CD14-positive monocyte (primary cell): ENCODE data around the gene ST7. TPM values are rescaled to one million over a fixed set of nuclear protein-coding genes. Genes with fewer than 3 reads are reported as not detected.
"Not testable (repeated sequence)": the region's sequence is repeated elsewhere in the genome, so short reads cannot be mapped to it uniquely, and the experiment has no call there.

Source experiments
- DNase-seq, 3 donors: peaks; one replicate each; pipeline ENCODE4 v3.0.0-alpha.2; 2011 to 2022
- H2AFZ ChIP-seq: 2 replicates; pipeline ENCODE4 v1.6.0; 2012; ENCODE audit warnings: mild to moderate bottlenecking, low read depth, low read length, inconsistent platforms; ENCODE audit not compliant: insufficient read depth, poor library complexity, severe bottlenecking
- H3K27ac ChIP-seq, 2 donors: 1 replicate in 1 of 2; 2 replicates in 1 of 2; pipeline ENCODE4 v1.5.1; 2012 to 2013; ENCODE audit warnings: low read length in 2 of 2, control low read depth in 1 of 2, inconsistent platforms in 1 of 2, low read depth in 1 of 2, mild to moderate bottlenecking in 1 of 2
- H3K27me3 ChIP-seq, 2 donors: one replicate each; pipeline versions ENCODE4 v1.6.0 to v1.6.1; 2011 to 2013; ENCODE audit warnings: low read length in 2 of 2; ENCODE audit not compliant: control insufficient read depth in 2 of 2, insufficient read depth in 2 of 2
- H3K36me3 ChIP-seq, 2 donors: replicated peaks in 1 of 2; 1 replicate in 1 of 2; 2 replicates in 1 of 2; pipeline versions ENCODE4 v1.5.1 to v1.6.1; 2012 to 2013; ENCODE audit warnings: low read length in 2 of 2, control low read depth in 1 of 2, inconsistent platforms in 1 of 2, mild to moderate bottlenecking in 1 of 2; ENCODE audit not compliant: insufficient read depth in 2 of 2, control insufficient read depth in 1 of 2
- H3K4me1 ChIP-seq, 2 donors: 1 replicate in 1 of 2; 2 replicates in 1 of 2; pipeline versions ENCODE4 v1.5.1 to v1.6.1; 2012 to 2013; ENCODE audit warnings: low read length in 2 of 2, control low read depth in 1 of 2, inconsistent platforms in 1 of 2, mild to moderate bottlenecking in 1 of 2, moderate library complexity in 1 of 2; ENCODE audit not compliant: insufficient read depth in 2 of 2, control insufficient read depth in 1 of 2
- H3K4me2 ChIP-seq: replicated peaks from 2 replicates; pipeline ENCODE3; 2012; ENCODE audit warnings: low read length, moderate library complexity, mild to moderate bottlenecking; ENCODE audit not compliant: poor library complexity, severe bottlenecking; ENCODE audit errors: extremely low read depth
- H3K4me3 ChIP-seq, 3 experiments: fragments of 200-600 bp in 1 of 3; sonication (generic) in 1 of 3; replicated peaks in 1 of 3; 1 replicate in 2 of 3; 2 replicates in 1 of 3; pipeline ENCODE4 v1.5.1; 2011 to 2013; ENCODE audit warnings: low read length in 3 of 3, mild to moderate bottlenecking in 3 of 3, control low read depth in 2 of 3, low read depth in 2 of 3, inconsistent platforms in 1 of 3, moderate library complexity in 1 of 3
- H3K79me2 ChIP-seq: 2 replicates; pipeline ENCODE4 v1.6.0; 2012; ENCODE audit warnings: mild to moderate bottlenecking, control low read depth, inconsistent platforms, low read length, moderate library complexity; ENCODE audit not compliant: insufficient read depth
- H3K9ac ChIP-seq: 2 replicates; pipeline ENCODE4 v1.6.0; 2017; ENCODE audit warnings: low read length, mild to moderate bottlenecking; ENCODE audit not compliant: insufficient read depth, poor library complexity, severe bottlenecking
- H3K9me3 ChIP-seq, 2 donors: replicated peaks in 1 of 2; 1 replicate in 1 of 2; 2 replicates in 1 of 2; pipeline versions ENCODE4 v1.5.1 to v1.6.1; 2012 to 2013; ENCODE audit warnings: low read length in 2 of 2, control low read depth in 1 of 2; ENCODE audit not compliant: control insufficient read depth in 1 of 2, insufficient read depth in 1 of 2
- H4K20me1 ChIP-seq: 2 replicates; pipeline ENCODE4 v1.6.0; 2012; ENCODE audit warnings: mild to moderate bottlenecking, low read length, control low read depth, moderate library complexity; ENCODE audit not compliant: insufficient read depth
- H3K27ac Mint-ChIP-seq, 7 donors: one replicate each; pipeline ENCODE4 v1.8.0; 2020; ENCODE audit warnings: mild to moderate bottlenecking in 7 of 7, mixed read lengths in 7 of 7, moderate library complexity in 6 of 7, inconsistent platforms in 2 of 7
- H3K27me3 Mint-ChIP-seq, 3 donors: one replicate each; pipeline ENCODE4 v1.8.0; 2021 to 2022; ENCODE audit warnings: low read depth in 3 of 3, mild to moderate bottlenecking in 3 of 3, mixed read lengths in 3 of 3, moderate library complexity in 3 of 3, inconsistent platforms in 1 of 3
- H3K36me3 Mint-ChIP-seq, 2 donors: one replicate each; pipeline ENCODE4 v1.8.0; 2020; ENCODE audit warnings: mixed read lengths in 2 of 2, inconsistent platforms in 1 of 2, mild to moderate bottlenecking in 1 of 2
- H3K4me1 Mint-ChIP-seq: one replicate; pipeline ENCODE4 v1.8.0; 2020; ENCODE audit warnings: mild to moderate bottlenecking, mixed read lengths
- H3K4me3 Mint-ChIP-seq, 2 donors: one replicate each; pipeline ENCODE4 v1.8.0; 2020; ENCODE audit warnings: mild to moderate bottlenecking in 2 of 2, mixed read lengths in 2 of 2, moderate library complexity in 1 of 2
- H3K9me3 Mint-ChIP-seq, 7 donors: one replicate each; pipeline ENCODE4 v1.8.0; 2020 to 2022; ENCODE audit warnings: mixed read lengths in 7 of 7, mild to moderate bottlenecking in 6 of 7, moderate library complexity in 6 of 7, inconsistent platforms in 2 of 7
- WGBS: methylation state at CpG from one replicate; pipeline ENCODE4 v1.1.5; 2013; ENCODE audit warnings: missing lambda C conversion rate; ENCODE audit not compliant: insufficient coverage; 5-methylcytosine and 5-hydroxymethylcytosine counted together
- intact Hi-C, 2 donors: fragments of 100-400 bp; cut with micrococcal nuclease; formaldehyde crosslinking; loops; one replicate each; pipeline versions ENCODE4 v1.15.0 to v1.15.1; 2023
- polyA plus RNA-seq, 3 donors: library from polyadenylated mRNA; depleted of rRNA in 1 of 3; unstranded in 2 of 3; stranded (reverse) in 1 of 3; fragments of 300-500 nt in 2 of 3; fragments of >200 nt in 1 of 3; fragmentation: Illumina TruSeq in 2 of 3; gene quantifications; 1 replicate in 2 of 3; 2 replicates in 1 of 3; pipeline ENCODE4 v1.2.3, GENCODE V29; 2012 to 2021
- TF ChIP-seq, protein P1 (sequence below): fragments of 200-600 bp; IDR thresholded peaks from one replicate; pipeline ENCODE4 v1.8.0; 2022; ENCODE audit warnings: antibody characterized with exemption, mild to moderate bottlenecking

ST7 gene
- polyA plus RNA-seq, 3 donors = 3.6 to 5.5 (median 4.1) TPM

DNA sequence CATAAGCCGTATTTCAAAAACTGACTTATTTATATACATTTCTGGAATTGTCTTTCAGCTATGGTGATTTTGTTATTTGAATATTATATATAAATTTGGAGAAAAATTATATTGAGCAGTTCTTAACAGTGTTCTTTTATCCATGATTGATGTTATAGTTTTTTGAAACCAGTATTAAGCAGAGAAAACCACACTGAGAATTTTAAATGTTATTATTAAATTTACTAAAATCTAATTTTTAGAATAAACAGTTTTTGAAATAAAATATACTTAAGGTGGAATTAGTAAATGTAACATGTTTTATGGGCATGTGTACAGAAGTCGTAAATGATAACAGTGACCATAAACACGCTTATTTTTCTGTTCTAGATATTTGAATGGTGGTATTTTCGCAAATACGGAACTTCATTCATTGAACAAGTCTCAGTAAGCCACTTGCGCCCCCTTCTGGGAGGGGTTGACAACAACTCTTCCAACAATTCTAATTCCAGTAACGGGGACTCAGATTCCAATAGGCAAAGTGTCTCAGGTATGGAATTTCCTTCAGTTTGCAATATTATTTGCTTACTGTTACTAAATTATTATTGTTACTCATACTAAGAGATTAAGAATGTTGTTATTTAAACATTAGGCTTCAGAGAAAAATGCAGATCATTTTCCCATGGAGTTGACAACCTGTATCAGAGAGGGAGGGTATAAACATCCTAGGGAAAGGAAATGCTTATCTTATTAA, 166.1 kb downstream of the ST7 start:
- Mint-ChIP-seq H3K4me1 (peaks cover under 1% of the 10 kb centered on the region), H3K27ac (no peak overlapping the region), H3K36me3 (peaks cover 7 to 8% of the 10 kb centered on the region in 2 donors), H3K9me3 (no peaks in the 10 kb centered on the region), H3K27me3 (peaks cover 0 to 2% (median 0%) of the 10 kb centered on the region in 3 donors), H3K4me3 (no peak overlapping the region)
- TF ChIP-seq, protein P1, sequence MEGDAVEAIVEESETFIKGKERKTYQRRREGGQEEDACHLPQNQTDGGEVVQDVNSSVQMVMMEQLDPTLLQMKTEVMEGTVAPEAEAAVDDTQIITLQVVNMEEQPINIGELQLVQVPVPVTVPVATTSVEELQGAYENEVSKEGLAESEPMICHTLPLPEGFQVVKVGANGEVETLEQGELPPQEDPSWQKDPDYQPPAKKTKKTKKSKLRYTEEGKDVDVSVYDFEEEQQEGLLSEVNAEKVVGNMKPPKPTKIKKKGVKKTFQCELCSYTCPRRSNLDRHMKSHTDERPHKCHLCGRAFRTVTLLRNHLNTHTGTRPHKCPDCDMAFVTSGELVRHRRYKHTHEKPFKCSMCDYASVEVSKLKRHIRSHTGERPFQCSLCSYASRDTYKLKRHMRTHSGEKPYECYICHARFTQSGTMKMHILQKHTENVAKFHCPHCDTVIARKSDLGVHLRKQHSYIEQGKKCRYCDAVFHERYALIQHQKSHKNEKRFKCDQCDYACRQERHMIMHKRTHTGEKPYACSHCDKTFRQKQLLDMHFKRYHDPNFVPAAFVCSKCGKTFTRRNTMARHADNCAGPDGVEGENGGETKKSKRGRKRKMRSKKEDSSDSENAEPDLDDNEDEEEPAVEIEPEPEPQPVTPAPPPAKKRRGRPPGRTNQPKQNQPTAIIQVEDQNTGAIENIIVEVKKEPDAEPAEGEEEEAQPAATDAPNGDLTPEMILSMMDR = peak; percentile 96
- no peaks in the 10 kb centered on the region for H3K27me3 ChIP-seq
- H3K4me3 ChIP-seq = no peak overlapping the region
- no peaks in the 10 kb centered on the region for H4K20me1 ChIP-seq
- H3K4me1 ChIP-seq = peaks cover under 1 to 3% of the 10 kb centered on the region in 2 donors
- H3K9ac ChIP-seq = no peak overlapping the region
- no CpG with 5 or more reads among the region's 7 CpGs for WGBS
- H3K9me3 ChIP-seq = no peaks in the 10 kb centered on the region
- H2AFZ ChIP-seq = no peak overlapping the region
- H3K36me3 ChIP-seq = no peaks in the 10 kb centered on the region
- DNase-seq = peak; percentile 62 to 86 (median 76)
- H3K27ac ChIP-seq = no peak overlapping the region
- no peaks in the 10 kb centered on the region for H3K79me2 ChIP-seq
- intact Hi-C loops = loop anchor here (2.0 to 10.0 kb wide), 4 partner anchors 125 to 189 kb away; no protein-coding TSS in a partner anchor
- H3K4me2 ChIP-seq = no peak overlapping the region

DNA sequence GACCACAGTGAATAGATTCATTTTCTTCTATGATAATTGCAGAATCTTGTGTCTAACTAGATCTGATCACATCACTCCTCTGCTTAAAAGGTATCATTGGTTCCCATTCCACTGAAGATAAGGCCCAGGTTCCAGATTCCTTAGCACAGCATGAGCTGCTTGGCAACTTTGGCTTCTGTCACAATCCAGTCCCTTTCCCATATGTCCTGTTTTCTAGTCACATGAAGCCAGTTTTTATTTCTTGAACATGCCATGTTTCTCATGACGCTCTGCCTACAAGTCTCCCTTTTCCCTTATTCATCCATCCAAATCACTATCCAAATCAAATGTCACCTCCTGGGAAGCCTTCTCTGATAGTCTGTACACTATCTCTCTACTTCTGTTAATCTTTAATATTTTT, 167.0 kb downstream of the ST7 start:
- H3K9me3 Mint-ChIP-seq, H3K4me2 ChIP-seq, H3K9ac ChIP-seq, H3K27ac ChIP-seq, H3K36me3 ChIP-seq, H3K4me3 ChIP-seq, H3K9me3 ChIP-seq, H3K4me3 Mint-ChIP-seq, intact Hi-C loops, H3K4me1 Mint-ChIP-seq, H3K27me3 Mint-ChIP-seq, H3K27ac Mint-ChIP-seq, H3K36me3 Mint-ChIP-seq, H4K20me1 ChIP-seq, H3K79me2 ChIP-seq, H2AFZ ChIP-seq, H3K27me3 ChIP-seq, DNase-seq: not testable (repeated sequence)
- H3K4me1 ChIP-seq = peaks cover 8 to 10% of the 10 kb centered on the region in 2 donors
- WGBS = 100% methylated on average over 1 of the region's 1 CpG

DNA sequence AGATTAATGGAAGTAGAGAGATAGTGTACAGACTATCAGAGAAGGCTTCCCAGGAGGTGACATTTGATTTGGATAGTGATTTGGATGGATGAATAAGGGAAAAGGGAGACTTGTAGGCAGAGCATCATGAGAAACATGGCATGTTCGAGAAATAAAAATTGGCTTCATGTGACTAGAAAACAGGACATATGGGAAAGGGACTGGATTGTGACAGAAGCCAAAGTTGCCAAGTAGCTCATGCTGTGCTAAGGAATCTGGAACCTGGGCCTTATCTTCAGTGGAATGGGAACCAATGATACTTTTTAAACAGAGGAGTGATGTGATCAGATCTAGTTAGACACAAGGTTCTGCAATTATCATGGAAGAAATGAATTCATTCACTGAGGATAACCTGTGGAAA, 168.7 kb downstream of the ST7 start:
- H3K27ac ChIP-seq, intact Hi-C loops, H4K20me1 ChIP-seq, H3K27me3 ChIP-seq, H3K79me2 ChIP-seq, H3K4me3 Mint-ChIP-seq, H3K4me1 Mint-ChIP-seq, H2AFZ ChIP-seq, H3K36me3 ChIP-seq, H3K9me3 ChIP-seq, H3K27me3 Mint-ChIP-seq, H3K9me3 Mint-ChIP-seq, DNase-seq, H3K36me3 Mint-ChIP-seq, H3K9ac ChIP-seq, H3K27ac Mint-ChIP-seq, H3K4me3 ChIP-seq, H3K4me2 ChIP-seq: not testable (repeated sequence)
- peaks cover 8 to 10% of the 10 kb centered on the region in 2 donors for H3K4me1 ChIP-seq
- WGBS = no CpG with 5 or more reads among the region's 1 CpG
